Liver (tissue), 9 donors: ENCODE data around the gene ACAN. TPM values are rescaled to one million over a fixed set of nuclear protein-coding genes. Genes with fewer than 3 reads are reported as not detected.

Experiments used
- DNase-seq: peaks from one replicate; pipeline ENCODE4 v3.0.0-alpha.2; 2017; ENCODE audit warnings: low spot score
- H3K27ac ChIP-seq, 2 donors: one replicate each; pipeline ENCODE4 v1.7.0; 2013; ENCODE audit warnings: inconsistent platforms in 2 of 2, low read length in 2 of 2, control low read depth in 1 of 2, low read depth in 1 of 2, mild to moderate bottlenecking in 1 of 2
- H3K27me3 ChIP-seq, 4 donors: one replicate each; pipeline versions ENCODE4 v1.6.1 to v1.7.0; 2013; ENCODE audit warnings: low read length in 3 of 4, inconsistent platforms in 1 of 4, mild to moderate bottlenecking in 1 of 4, moderate library complexity in 1 of 4; ENCODE audit not compliant: control insufficient read depth in 4 of 4, insufficient read depth in 4 of 4
- H3K36me3 ChIP-seq, 4 donors: one replicate each; pipeline versions ENCODE4 v1.6.1 to v1.7.0; 2013; ENCODE audit warnings: low read length in 3 of 4, mild to moderate bottlenecking in 3 of 4, low read depth in 1 of 4, moderate library complexity in 1 of 4; ENCODE audit not compliant: control insufficient read depth in 4 of 4, insufficient read depth in 3 of 4
- H3K4me1 ChIP-seq, 4 donors: one replicate each; pipeline versions ENCODE4 v1.6.1 to v1.7.0; 2013; ENCODE audit warnings: low read length in 3 of 4, mild to moderate bottlenecking in 3 of 4, moderate library complexity in 1 of 4; ENCODE audit not compliant: control insufficient read depth in 4 of 4, insufficient read depth in 4 of 4
- H3K4me3 ChIP-seq, 3 donors: one replicate each; pipeline versions ENCODE4 v1.6.1 to v1.7.0; 2013; ENCODE audit warnings: low read length in 3 of 3, control low read depth in 1 of 3, low read depth in 1 of 3, mild to moderate bottlenecking in 1 of 3
- H3K9ac ChIP-seq, 2 donors: one replicate each; pipeline ENCODE4 v1.7.0; 2013; ENCODE audit warnings: low read length in 2 of 2, mild to moderate bottlenecking in 2 of 2, moderate library complexity in 2 of 2, control low read depth in 1 of 2, low read depth in 1 of 2
- H3K9me3 ChIP-seq, 4 donors: one replicate each; pipeline versions ENCODE4 v1.6.1 to v1.7.0; 2013; ENCODE audit warnings: low read length in 3 of 4; ENCODE audit not compliant: control insufficient read depth in 4 of 4
- ATF3 ChIP-seq: IDR thresholded peaks from 2 replicates; pipeline ENCODE4 v1.6.1; 2016; ENCODE audit warnings: antibody characterized with exemption
- CTCF ChIP-seq: fragments of 150-350 bp; IDR thresholded peaks from 2 replicates; pipeline ENCODE4 v1.5.1; 2017; ENCODE audit warnings: improper control_type of control experiment, low read depth, low read length; ENCODE audit not compliant: missing input control
- EGR1 ChIP-seq, 2 donors: IDR thresholded peaks; 2 replicates each; pipeline ENCODE4 v1.6.1; 2016 to 2018; ENCODE audit warnings: antibody characterized with exemption in 2 of 2, low read depth in 2 of 2
- FOXA1 ChIP-seq: IDR thresholded peaks from 2 replicates; pipeline ENCODE4 v1.6.1; 2016; ENCODE audit warnings: antibody characterized with exemption
- FOXA2 ChIP-seq: IDR thresholded peaks from 2 replicates; pipeline ENCODE4 v1.6.1; 2016; ENCODE audit warnings: antibody characterized with exemption
- GABPA ChIP-seq, 2 donors: IDR thresholded peaks in 1 of 2; conservative IDR thresholded peaks in 1 of 2; 2 replicates each; pipeline ENCODE4 v1.6.1; 2016; ENCODE audit warnings: antibody characterized with exemption in 2 of 2, mild to moderate bottlenecking in 1 of 2, moderate library complexity in 1 of 2
- HNF4A ChIP-seq, 2 donors: conservative IDR thresholded peaks; 2 replicates each; pipeline ENCODE4 v1.6.1; 2016; ENCODE audit warnings: antibody characterized with exemption in 2 of 2, mild to moderate bottlenecking in 2 of 2
- JUND ChIP-seq, 2 donors: IDR thresholded peaks; 2 replicates each; pipeline ENCODE4 v1.6.1; 2016; ENCODE audit warnings: antibody characterized with exemption in 2 of 2
- MAX ChIP-seq: IDR thresholded peaks from 2 replicates; pipeline ENCODE4 v1.6.1; 2016; ENCODE audit warnings: antibody characterized with exemption
- NR2F2 ChIP-seq: IDR thresholded peaks from 2 replicates; pipeline ENCODE4 v1.6.1; 2016; ENCODE audit warnings: antibody characterized with exemption
- RAD21 ChIP-seq, 2 donors: IDR thresholded peaks; 2 replicates each; pipeline ENCODE4 v1.6.1; 2016; ENCODE audit warnings: antibody characterized with exemption in 2 of 2, mild to moderate bottlenecking in 2 of 2
- REST ChIP-seq: IDR thresholded peaks from 2 replicates; pipeline ENCODE4 v1.6.1; 2016; ENCODE audit warnings: antibody characterized with exemption, mild to moderate bottlenecking
- RXRA ChIP-seq, 2 donors: IDR thresholded peaks; 2 replicates each; pipeline ENCODE4 v1.6.1; 2017 to 2018; ENCODE audit warnings: antibody characterized with exemption in 2 of 2, mild to moderate bottlenecking in 1 of 2
- SP1 ChIP-seq: IDR thresholded peaks from 2 replicates; pipeline ENCODE4 v1.6.1; 2018; ENCODE audit warnings: antibody characterized with exemption, mild to moderate bottlenecking
- YY1 ChIP-seq: IDR thresholded peaks from 2 replicates; pipeline ENCODE4 v1.6.1; 2016; ENCODE audit warnings: antibody characterized with exemption, mild to moderate bottlenecking
- ZBTB33 ChIP-seq: IDR thresholded peaks from 2 replicates; pipeline ENCODE4 v1.6.1; 2016; ENCODE audit warnings: antibody characterized with exemption
- WGBS: extraction: QIAGEN DNeasy Blood & Tissue Kit; methylation state at CpG from one replicate; pipeline ENCODE4 v1.1.7; 2013; 5-methylcytosine and 5-hydroxymethylcytosine counted together
- polyA plus RNA-seq, 2 donors: library from polyadenylated mRNA; stranded (reverse) in 1 of 2; unstranded in 1 of 2; fragments of 200-250 nt in 1 of 2; fragments of >200 nt in 1 of 2; fragmentation: Nextera tagmentation in 1 of 2; extraction: Ambion mirVana in 1 of 2; gene quantifications; one replicate each; pipeline versions ENCODE4 v1.2.1 to v1.2.3, GENCODE V29; 2013 to 2015
- total RNA-seq, 2 donors: library from RNA; depleted of rRNA; stranded (reverse); fragments of >200 nt; gene quantifications; one replicate each; pipeline ENCODE4 v1.2.3, GENCODE V29; 2014
- donor health status: healthy.
- donor health status: healthy.
- donor health status: healthy.
- donor health status: healthy.
- donor health status: healthy.

Gene ACAN
- total and polyA plus RNA-seq, 4 donors, result under 0.01 to 0.05 (median under 0.01) TPM; not detected in 1

GRCh38 chr15:88821993-88822392 is 18.8 kb downstream of the ACAN start:
- WGBS, result 76% methylated on average over 5 of the region's 5 CpGs
- Histone ChIP-seq H3K4me3 (no peak overlapping the region), H3K27me3 (peaks cover 0 to 6% (median 0%) of the 10 kb centered on the region in 4 donors), H3K36me3 (no peaks in the 10 kb centered on the region), H3K4me1 (no peaks in the 10 kb centered on the region), H3K27ac (no peak overlapping the region), H3K9ac (no peak overlapping the region), H3K9me3 (no peaks in the 10 kb centered on the region)
- no peak for DNase-seq
- TF ChIP-seq NR2F2 (no peak), RXRA (IDR thresholded peaks at IDR 0.05) (no peak), JUND (IDR thresholded peaks at IDR 0.05) (no peak), MAX (no peak), GABPA (IDR thresholded peaks at IDR 0.05 in 1 of 2, conservative IDR thresholded peaks at IDR 0.05 in 1 of 2) (no peak), HNF4A (conservative IDR thresholded peaks at IDR 0.05) (no peak), RAD21 (IDR thresholded peaks at IDR 0.05) (no peak), CTCF (no peak), EGR1 (IDR thresholded peaks at IDR 0.05; ENCODE audit: low read depth in 2 of 2) (no peak), SP1 (no peak), ATF3 (no peak), FOXA1 (no peak), ZBTB33 (no peak), YY1 (no peak), REST (no peak)

GRCh38 chr15:88828791-88829190 is 25.6 kb downstream of the ACAN start:
- Histone ChIP-seq H3K27ac (no peak overlapping the region), H3K9me3 (no peaks in the 10 kb centered on the region), H3K27me3 (peaks cover 0 to 8% (median 0%) of the 10 kb centered on the region in 4 donors), H3K36me3 (no peaks in the 10 kb centered on the region), H3K4me3 (no peak overlapping the region), H3K9ac (no peak overlapping the region), H3K4me1 (no peaks in the 10 kb centered on the region)
- DNase-seq, result no peak
- 82% methylated on average over 5 of the region's 5 CpGs for WGBS
- TF ChIP-seq HNF4A (conservative IDR thresholded peaks at IDR 0.05), result no peak
- no peak for TF ChIP-seq REST
- no peak for TF ChIP-seq CTCF
- TF ChIP-seq YY1, result no peak
- TF ChIP-seq FOXA2, result no peak
- no peak for TF ChIP-seq ATF3
- no peak for TF ChIP-seq EGR1 (IDR thresholded peaks at IDR 0.05; ENCODE audit: low read depth in 2 of 2)
